LNCAP (cell line): ENCODE data around the gene RGS1.

Experiments used
- TF ChIP-seq, protein P1 (sequence below): fragments of 450-650 bp; IDR thresholded peaks from 2 replicates; pipeline ENCODE4 v1.5.1; 2017; ENCODE audit warnings: mild to moderate bottlenecking

Gene RGS1

DNA sequence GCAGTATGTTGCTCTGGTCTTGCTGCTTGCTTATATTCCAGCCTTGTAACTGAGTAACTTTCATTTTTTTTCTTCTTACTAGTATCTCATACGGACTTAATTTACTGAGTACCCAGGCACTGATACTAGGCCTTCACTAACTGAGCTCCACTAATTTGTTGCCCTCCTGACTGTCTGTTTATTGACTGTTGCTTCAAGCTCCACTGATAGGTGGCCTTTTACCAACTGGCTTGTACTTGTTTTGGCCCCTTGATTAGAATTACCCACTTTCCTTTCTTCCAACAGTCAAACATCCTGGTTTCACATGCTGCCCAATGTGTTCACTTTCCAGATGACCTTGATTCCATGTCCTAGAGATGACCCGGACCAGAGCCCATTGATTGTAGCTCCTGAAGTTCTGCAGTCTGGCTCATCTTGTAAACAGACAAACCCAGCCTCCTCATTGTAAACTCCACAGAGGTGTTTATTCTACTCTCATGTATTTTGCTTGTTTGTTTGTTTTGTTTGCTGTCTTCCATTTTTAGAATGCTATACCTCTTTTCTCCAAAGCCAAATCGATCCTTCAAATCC is 27.7 kb downstream of the RGS1 start:
- TF ChIP-seq, protein P1, sequence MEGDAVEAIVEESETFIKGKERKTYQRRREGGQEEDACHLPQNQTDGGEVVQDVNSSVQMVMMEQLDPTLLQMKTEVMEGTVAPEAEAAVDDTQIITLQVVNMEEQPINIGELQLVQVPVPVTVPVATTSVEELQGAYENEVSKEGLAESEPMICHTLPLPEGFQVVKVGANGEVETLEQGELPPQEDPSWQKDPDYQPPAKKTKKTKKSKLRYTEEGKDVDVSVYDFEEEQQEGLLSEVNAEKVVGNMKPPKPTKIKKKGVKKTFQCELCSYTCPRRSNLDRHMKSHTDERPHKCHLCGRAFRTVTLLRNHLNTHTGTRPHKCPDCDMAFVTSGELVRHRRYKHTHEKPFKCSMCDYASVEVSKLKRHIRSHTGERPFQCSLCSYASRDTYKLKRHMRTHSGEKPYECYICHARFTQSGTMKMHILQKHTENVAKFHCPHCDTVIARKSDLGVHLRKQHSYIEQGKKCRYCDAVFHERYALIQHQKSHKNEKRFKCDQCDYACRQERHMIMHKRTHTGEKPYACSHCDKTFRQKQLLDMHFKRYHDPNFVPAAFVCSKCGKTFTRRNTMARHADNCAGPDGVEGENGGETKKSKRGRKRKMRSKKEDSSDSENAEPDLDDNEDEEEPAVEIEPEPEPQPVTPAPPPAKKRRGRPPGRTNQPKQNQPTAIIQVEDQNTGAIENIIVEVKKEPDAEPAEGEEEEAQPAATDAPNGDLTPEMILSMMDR: no peak

DNA sequence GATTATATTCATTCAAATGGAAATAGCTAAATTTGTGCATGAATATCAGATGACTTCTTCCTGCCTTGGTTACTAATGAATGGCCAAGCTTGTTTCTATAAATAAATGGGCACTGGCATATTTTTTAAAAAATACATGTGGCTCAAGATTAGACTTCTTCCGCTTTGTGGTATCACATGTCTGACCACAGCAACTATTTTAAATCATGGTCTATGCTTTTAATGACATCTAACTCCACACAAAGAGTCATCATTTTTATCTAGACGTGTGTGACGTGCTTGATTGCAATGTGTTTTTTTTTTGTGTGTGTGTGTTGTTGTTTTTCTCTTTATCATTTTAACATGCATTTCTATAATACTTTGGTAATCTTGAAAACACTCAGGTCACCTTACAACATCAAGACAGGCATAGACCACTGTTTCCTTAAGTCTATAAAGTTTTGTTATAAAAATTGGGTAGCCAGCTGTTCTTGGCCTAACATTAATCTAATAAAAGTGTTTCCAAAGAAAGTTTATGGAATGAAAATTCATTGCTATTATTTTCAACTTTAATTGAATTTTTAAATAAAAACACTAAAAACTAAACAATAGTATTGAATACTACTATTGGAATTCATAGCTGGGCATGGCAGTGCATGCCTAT is 29.5 kb downstream of the RGS1 start:
- TF ChIP-seq, protein P1: no peak

DNA sequence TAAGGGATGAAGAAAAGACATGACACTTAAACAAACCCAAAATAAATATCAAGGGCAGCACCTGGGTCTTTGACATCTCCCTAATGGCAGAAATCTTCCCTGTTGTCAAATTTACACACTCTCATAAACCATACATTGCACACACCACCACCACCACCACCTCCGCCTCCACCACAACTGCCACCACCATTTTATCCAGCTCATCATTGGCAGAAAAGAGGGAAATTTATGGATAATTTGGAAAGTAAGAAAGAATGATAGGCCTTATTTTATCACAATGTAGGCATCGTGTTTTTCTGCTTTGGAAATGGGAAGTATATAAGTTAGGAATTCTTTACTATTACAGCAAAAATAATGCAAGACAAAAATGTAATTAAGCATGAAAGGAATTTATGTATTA is 33.1 kb downstream of the RGS1 start:
- TF ChIP-seq, protein P1: no peak

DNA sequence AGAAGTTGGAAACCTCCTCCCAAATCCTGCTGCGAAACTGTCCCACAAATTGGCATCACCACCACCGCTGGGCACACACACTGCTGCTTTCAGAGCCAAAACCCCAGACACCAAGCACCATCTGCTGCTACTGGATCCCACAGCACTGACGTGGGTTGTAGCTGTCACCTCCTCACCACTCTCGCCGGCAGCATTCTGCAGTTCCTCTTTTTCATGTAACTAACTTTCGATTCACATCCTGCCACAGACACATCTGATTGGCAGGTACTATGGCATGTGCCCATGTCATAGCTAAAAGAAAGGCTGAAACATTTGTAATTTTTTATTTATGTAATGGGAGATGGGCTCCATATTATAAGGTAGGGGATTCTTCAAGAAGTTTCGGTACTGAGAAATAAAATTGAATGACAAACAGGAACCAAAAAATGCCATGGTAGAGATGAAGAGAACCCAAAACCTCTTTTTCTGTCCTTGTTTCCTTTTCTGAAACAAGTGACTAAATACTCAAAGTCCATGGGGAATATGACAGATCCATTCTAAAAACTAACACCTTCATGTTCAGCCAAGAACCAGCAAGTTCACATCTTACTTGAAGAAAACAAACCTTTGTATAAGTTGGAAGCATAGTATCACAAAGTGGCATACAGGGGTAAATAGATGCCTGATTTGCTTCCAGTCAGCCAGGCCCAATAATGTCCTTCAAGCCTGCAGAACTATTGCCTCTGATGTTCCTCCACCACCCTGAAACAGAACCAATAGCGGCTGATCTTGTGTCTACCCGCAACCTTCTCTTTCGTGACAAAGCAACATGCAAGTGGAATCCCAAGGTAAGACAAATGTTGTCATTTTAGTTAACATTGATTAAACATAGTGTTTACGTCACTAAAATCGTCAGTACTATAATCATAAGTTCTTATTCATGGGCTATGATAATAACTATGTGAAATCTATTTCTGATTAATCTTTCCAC is 33.8 kb downstream of the RGS1 start:
- TF ChIP-seq, protein P1: no peak

DNA sequence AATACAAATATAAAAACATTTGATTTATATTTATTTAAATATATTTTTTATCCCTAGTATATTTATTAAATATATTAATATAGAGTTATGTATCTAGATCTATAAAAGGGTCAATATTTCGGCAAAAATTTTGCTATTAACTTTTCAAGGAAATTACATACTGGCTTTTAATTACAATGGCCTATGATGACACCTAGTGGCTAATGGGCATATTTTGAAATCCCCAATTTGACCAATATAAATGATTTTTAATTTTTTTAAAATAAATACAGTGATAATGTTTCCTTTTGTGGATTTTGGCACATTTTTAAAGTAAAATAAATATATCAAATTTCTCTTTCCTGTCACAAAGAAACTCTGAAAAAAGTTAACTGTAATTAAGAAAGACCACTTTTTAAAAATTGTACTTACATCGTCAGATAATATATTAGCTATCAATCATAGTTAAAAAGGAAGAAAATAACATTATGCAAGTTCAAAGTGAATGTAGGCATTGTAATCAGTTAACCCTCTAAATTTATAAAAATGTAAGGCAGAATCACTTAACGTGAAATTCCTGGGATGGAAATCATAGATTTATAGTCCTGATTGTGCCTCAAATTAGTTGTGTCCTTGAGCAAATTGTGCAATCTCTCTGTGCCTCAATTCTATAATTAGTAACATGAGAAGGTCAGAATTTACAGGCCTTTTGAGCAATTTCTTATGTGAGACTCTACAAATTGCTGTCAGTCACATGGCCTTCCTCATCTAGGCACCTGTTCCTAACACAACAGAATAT is 34.7 kb downstream of the RGS1 start:
- TF ChIP-seq, protein P1: peak; percentile 61

DNA sequence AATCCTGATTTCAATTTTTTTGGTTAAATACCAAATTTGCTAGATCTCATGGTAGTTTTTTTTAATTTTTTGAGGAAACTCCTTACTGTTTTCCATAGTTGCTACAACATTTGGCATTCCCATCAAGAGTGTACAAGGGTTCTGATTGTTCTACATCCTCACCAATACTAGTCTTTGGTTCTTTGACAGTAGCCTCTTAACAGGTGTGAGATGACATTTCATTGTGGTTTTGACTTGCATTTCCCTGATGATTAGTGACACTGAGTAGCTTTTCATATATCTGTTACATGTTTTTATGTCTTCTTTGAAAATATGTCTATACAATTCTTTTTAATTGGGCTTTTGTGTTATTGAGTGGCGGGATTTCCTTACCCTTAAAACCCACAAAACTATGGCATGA is 39.5 kb downstream of the RGS1 start:
- TF ChIP-seq, protein P1: no peak

DNA sequence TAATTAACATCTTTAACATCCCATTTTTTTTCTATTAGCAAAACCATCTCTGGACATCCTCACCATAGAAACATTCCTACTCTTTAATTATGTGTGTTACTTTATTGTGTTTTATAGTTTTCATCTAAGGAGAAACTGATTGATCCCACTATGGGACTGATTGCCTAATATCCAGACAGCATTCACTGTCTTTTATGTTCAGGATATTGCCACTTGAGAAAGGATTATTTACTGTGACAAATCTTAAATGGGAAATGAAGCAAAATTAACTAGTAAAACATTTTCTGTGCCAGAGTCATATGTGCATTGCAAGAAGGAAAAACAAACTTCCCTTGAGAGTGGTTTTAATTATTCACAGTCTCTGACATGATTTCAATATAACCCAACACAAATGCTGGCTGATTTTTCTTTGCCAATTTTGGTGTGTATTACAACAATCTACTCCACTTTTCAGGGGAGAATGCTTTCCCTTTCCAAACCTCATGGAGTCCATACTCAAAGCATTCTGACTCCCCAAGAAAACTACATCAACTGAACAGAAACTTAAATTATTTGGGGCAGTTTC is 44.6 kb downstream of the RGS1 start:
- TF ChIP-seq, protein P1: no peak
